Large intestine (tissue), 3 donors: Measurements from ENCODE around the gene FAM163A. TPM values are rescaled to one million over a fixed set of nuclear protein-coding genes. Genes with fewer than 3 reads are reported as not detected.

Experiments
- DNase-seq, 2 donors: peaks; one replicate each; pipeline versions ENCODE4 v3.0.0 to v3.0.0-alpha.2; 2013
- H3K27ac ChIP-seq: one replicate; pipeline ENCODE4 v1.5.1; 2013; ENCODE audit warnings: low read length
- H3K27me3 ChIP-seq: 2 replicates; pipeline ENCODE4 v1.6.1; 2013; ENCODE audit warnings: low read length; ENCODE audit not compliant: control insufficient read depth, insufficient read depth
- H3K36me3 ChIP-seq: 2 replicates; pipeline ENCODE4 v1.6.1; 2013; ENCODE audit warnings: low read length; ENCODE audit not compliant: control insufficient read depth, insufficient read depth
- H3K4me1 ChIP-seq: one replicate; pipeline ENCODE4 v1.6.1; 2013; ENCODE audit warnings: low read length; ENCODE audit not compliant: control insufficient read depth, insufficient read depth
- H3K4me3 ChIP-seq: one replicate; pipeline ENCODE4 v1.5.1; 2013; ENCODE audit warnings: low read length
- H3K9me3 ChIP-seq: one replicate; pipeline ENCODE4 v1.6.1; 2013; ENCODE audit warnings: mild to moderate bottlenecking, low read depth, low read length, moderate library complexity; ENCODE audit not compliant: control insufficient read depth
- WGBS: methylation state at CpG from one replicate; pipeline ENCODE4 v1.1.5; 2013; ENCODE audit warnings: low lambda C conversion rate; ENCODE audit not compliant: insufficient coverage; 5-methylcytosine and 5-hydroxymethylcytosine counted together
- polyA plus RNA-seq: library from polyadenylated mRNA; unstranded; fragments of 120-200 nt; gene quantifications from one replicate; pipeline ENCODE4 v1.2.1, GENCODE V29; 2013

FAM163A gene
- polyA plus RNA-seq, 1 donor: 5.5 TPM

GRCh38 chr1:179770887-179771502, 27.9 kb downstream of the FAM163A start:
- no peak overlapping the region for H3K4me3 ChIP-seq
- 100% methylated on average over 1 of the region's 9 CpGs for WGBS
- H3K9me3 ChIP-seq: no peaks in the 10 kb centered on the region
- no peaks in the 10 kb centered on the region for H3K36me3 ChIP-seq
- no peaks in the 10 kb centered on the region for H3K4me1 ChIP-seq
- H3K27ac ChIP-seq: no peak overlapping the region
- no peaks in the 10 kb centered on the region for H3K27me3 ChIP-seq
- no peak for DNase-seq

GRCh38 chr1:179773264-179773663, 30.2 kb downstream of the FAM163A start:
- no peaks in the 10 kb centered on the region for H3K36me3 ChIP-seq
- no peak for DNase-seq
- H3K4me3 ChIP-seq: no peak overlapping the region
- no CpG with 5 or more reads among the region's 4 CpGs for WGBS
- no peaks in the 10 kb centered on the region for H3K27me3 ChIP-seq
- no peaks in the 10 kb centered on the region for H3K4me1 ChIP-seq
- no peak overlapping the region for H3K27ac ChIP-seq
- no peaks in the 10 kb centered on the region for H3K9me3 ChIP-seq

- no CpG with 5 or more reads among the region's 2 CpGs for WGBS
- H3K4me1 ChIP-seq: no peaks in the 10 kb centered on the region
- no peak for DNase-seq
- H3K4me3 ChIP-seq: no peak overlapping the region
- H3K9me3 ChIP-seq: no peaks in the 10 kb centered on the region
- H3K27me3 ChIP-seq: no peaks in the 10 kb centered on the region
- no peak overlapping the region for H3K27ac ChIP-seq
- no peaks in the 10 kb centered on the region for H3K36me3 ChIP-seq
Observed at GRCh38 chr1:179774000-179774399, 30.9 kb downstream of the FAM163A start.

GRCh38 chr1:179774566-179774965, 31.5 kb downstream of the FAM163A start:
- no CpG with 5 or more reads among the region's 8 CpGs for WGBS
- no peaks in the 10 kb centered on the region for H3K36me3 ChIP-seq
- no peak overlapping the region for H3K27ac ChIP-seq
- H3K4me3 ChIP-seq: no peak overlapping the region
- no peaks in the 10 kb centered on the region for H3K9me3 ChIP-seq
- H3K4me1 ChIP-seq: no peaks in the 10 kb centered on the region
- no peak for DNase-seq
- H3K27me3 ChIP-seq: no peaks in the 10 kb centered on the region

- no peaks in the 10 kb centered on the region for H3K4me1 ChIP-seq
- H3K27me3 ChIP-seq: no peaks in the 10 kb centered on the region
- no peaks in the 10 kb centered on the region for H3K36me3 ChIP-seq
- no peaks in the 10 kb centered on the region for H3K9me3 ChIP-seq
- WGBS: 87% methylated on average over 3 of the region's 6 CpGs
- no peak overlapping the region for H3K4me3 ChIP-seq
- no peak for DNase-seq
- no peak overlapping the region for H3K27ac ChIP-seq
Observed at GRCh38 chr1:179775009-179775408, 31.9 kb downstream of the FAM163A start.

- no peak overlapping the region for H3K27ac ChIP-seq
- H3K9me3 ChIP-seq: no peaks in the 10 kb centered on the region
- no peaks in the 10 kb centered on the region for H3K36me3 ChIP-seq
- no peak overlapping the region for H3K4me3 ChIP-seq
- WGBS: no CpG with 5 or more reads among the region's 2 CpGs
- DNase-seq: no peak
- H3K27me3 ChIP-seq: no peaks in the 10 kb centered on the region
- no peaks in the 10 kb centered on the region for H3K4me1 ChIP-seq
Observed at GRCh38 chr1:179776831-179777230, 33.7 kb downstream of the FAM163A start.

GRCh38 chr1:179777731-179778130, 34.6 kb downstream of the FAM163A start:
- Histone ChIP-seq H3K27me3 (no peaks in the 10 kb centered on the region), H3K36me3 (no peaks in the 10 kb centered on the region), H3K4me1 (peaks cover 2% of the 10 kb centered on the region), H3K27ac (no peak overlapping the region), H3K4me3 (no peak overlapping the region), H3K9me3 (no peaks in the 10 kb centered on the region)
- no peak for DNase-seq
- WGBS: 100% methylated on average over 1 of the region's 3 CpGs

- WGBS: no CpG with 5 or more reads among the region's 2 CpGs
- no peak for DNase-seq
- no peaks in the 10 kb centered on the region for H3K27me3 ChIP-seq
- H3K9me3 ChIP-seq: no peaks in the 10 kb centered on the region
- H3K27ac ChIP-seq: no peak overlapping the region
- H3K4me1 ChIP-seq: peaks cover 5% of the 10 kb centered on the region
- H3K4me3 ChIP-seq: no peak overlapping the region
- no peaks in the 10 kb centered on the region for H3K36me3 ChIP-seq
Observed at GRCh38 chr1:179779645-179780272, 36.7 kb downstream of the FAM163A start.

- Histone ChIP-seq H3K9me3 (no peaks in the 10 kb centered on the region), H3K4me3 (no peak overlapping the region), H3K27me3 (no peaks in the 10 kb centered on the region), H3K27ac (no peak overlapping the region), H3K36me3 (no peaks in the 10 kb centered on the region), H3K4me1 (peaks cover 5% of the 10 kb centered on the region)
- DNase-seq: peak; percentile 51 to 62
- no CpG with 5 or more reads among the region's 10 CpGs for WGBS
Observed at GRCh38 chr1:179781962-179782361, 38.9 kb downstream of the FAM163A start.

GRCh38 chr1:179785031-179785431, 41.9 kb downstream of the FAM163A start:
- no peak overlapping the region for H3K27ac ChIP-seq
- no CpG with 5 or more reads among the region's 4 CpGs for WGBS
- no peaks in the 10 kb centered on the region for H3K9me3 ChIP-seq
- DNase-seq: peak in 1 of 2 donors; percentile 35
- H3K4me1 ChIP-seq: peaks cover 15% of the 10 kb centered on the region
- H3K27me3 ChIP-seq: no peaks in the 10 kb centered on the region
- no peak overlapping the region for H3K4me3 ChIP-seq
- H3K36me3 ChIP-seq: no peaks in the 10 kb centered on the region

GRCh38 chr1:179785728-179786127, 42.6 kb downstream of the FAM163A start:
- WGBS: 80% methylated on average over 1 of the region's 2 CpGs
- Histone ChIP-seq H3K4me3 (no peak overlapping the region), H3K27me3 (no peaks in the 10 kb centered on the region), H3K36me3 (no peaks in the 10 kb centered on the region), H3K9me3 (no peaks in the 10 kb centered on the region), H3K27ac (no peak overlapping the region), H3K4me1 (peaks cover 15% of the 10 kb centered on the region)
- DNase-seq: no peak
